ENCODE measurements around the gene TMEM167B. TPM values are rescaled to one million over a fixed set of nuclear protein-coding genes. Genes with fewer than 3 reads are reported as not detected.

The TMEM167B gene
- total RNA-seq, 1 experiment from 2014 or later: 26.4 TPM

DNA sequence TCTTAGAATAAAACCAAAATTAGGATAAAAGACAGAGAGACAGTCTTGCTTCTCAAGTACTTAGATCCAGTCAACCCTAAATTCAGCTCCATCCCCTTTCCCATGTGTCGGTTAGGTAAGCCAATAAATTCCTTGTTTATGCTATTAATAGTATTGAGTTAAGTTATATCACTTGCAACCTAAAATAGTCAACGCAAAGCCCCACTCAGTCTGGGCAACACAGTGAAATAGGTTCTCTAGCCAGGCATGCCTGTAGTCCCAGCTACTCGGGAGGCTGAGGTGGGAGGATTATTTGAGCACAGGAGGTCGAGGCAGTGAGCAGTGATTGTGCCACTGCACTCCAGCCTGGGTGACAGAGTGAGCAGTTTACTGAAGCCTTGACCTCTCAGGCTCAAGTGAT, 29.4 kb upstream of the TMEM167B start:
- intact Hi-C loops (cut with micrococcal nuclease; ENCODE audit: unreplicated experiment): no loop called here
- POLR2A ChIA-PET (ENCODE audit: low non-redundant PET): no interaction called here
- no peak overlapping the region for H3K27ac ChIP-seq (ENCODE audit: low read depth, low read length, poor library complexity, severe bottlenecking)
- H3K4me3 ChIP-seq (ENCODE audit: low read depth, low read length, poor library complexity, severe bottlenecking): no peak overlapping the region
- BruUV-seq (replicated peaks): no TSS peak
- H3K36me3 ChIP-seq (ENCODE audit: insufficient read depth, low read length, poor library complexity, severe bottlenecking): peaks cover 24% of the 10 kb centered on the region
- no peak for DNase-seq (ENCODE audit: low spot score)
- CTCF ChIA-PET: no interaction called here
- no peaks in the 10 kb centered on the region for H3K27me3 ChIP-seq (replicated peaks; ENCODE audit: insufficient read depth, low read depth, low read length, poor library complexity)
- no peaks in the 10 kb centered on the region for H3K4me1 ChIP-seq (ENCODE audit: insufficient read depth, low read length, poor library complexity, severe bottlenecking)
- TF ChIP-seq, protein P1, sequence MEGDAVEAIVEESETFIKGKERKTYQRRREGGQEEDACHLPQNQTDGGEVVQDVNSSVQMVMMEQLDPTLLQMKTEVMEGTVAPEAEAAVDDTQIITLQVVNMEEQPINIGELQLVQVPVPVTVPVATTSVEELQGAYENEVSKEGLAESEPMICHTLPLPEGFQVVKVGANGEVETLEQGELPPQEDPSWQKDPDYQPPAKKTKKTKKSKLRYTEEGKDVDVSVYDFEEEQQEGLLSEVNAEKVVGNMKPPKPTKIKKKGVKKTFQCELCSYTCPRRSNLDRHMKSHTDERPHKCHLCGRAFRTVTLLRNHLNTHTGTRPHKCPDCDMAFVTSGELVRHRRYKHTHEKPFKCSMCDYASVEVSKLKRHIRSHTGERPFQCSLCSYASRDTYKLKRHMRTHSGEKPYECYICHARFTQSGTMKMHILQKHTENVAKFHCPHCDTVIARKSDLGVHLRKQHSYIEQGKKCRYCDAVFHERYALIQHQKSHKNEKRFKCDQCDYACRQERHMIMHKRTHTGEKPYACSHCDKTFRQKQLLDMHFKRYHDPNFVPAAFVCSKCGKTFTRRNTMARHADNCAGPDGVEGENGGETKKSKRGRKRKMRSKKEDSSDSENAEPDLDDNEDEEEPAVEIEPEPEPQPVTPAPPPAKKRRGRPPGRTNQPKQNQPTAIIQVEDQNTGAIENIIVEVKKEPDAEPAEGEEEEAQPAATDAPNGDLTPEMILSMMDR (conservative IDR thresholded peaks at IDR 0.05; ENCODE audit: low read depth, low read length): no peak
- no peak for TF ChIP-seq EZH2 (IDR thresholded peaks at IDR 0.05; ENCODE audit: borderline replicate concordance, low read depth, low read length, poor library complexity, severe bottlenecking)
- no peaks in the 10 kb centered on the region for H3K9me3 ChIP-seq (ENCODE audit: low read depth, low read length, poor library complexity, severe bottlenecking)

DNA sequence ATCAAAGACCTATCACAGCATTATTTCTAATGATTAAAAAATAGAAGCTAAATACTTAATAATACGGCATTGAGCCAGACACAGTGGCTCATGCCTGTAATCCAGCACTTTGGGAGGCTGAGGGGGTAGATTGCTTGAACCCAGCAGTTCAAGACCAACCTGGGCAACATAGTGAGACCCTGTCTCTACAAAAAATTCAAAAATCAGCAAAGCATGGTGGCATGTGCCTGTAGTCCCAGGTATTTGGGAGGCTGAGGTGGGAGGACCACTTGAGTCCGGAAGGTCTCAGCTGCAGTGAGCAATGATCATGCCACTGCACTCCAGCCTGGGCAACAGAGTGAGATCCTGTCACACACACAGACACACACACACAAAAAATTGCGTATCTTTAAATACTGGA, 25.4 kb upstream of the TMEM167B start:
- BruUV-seq (replicated peaks): no TSS peak
- ChIA-PET POLR2A (ENCODE audit: low non-redundant PET) (no interaction called here), CTCF (interaction anchor here (0.7 kb wide), 1 partner anchor 83 kb away, joined by 4 read pairs; no protein-coding TSS in a partner anchor)
- no peak for DNase-seq (ENCODE audit: low spot score)
- TF ChIP-seq, protein P1 (conservative IDR thresholded peaks at IDR 0.05; ENCODE audit: low read depth, low read length): no peak
- TF ChIP-seq EZH2 (IDR thresholded peaks at IDR 0.05; ENCODE audit: borderline replicate concordance, low read depth, low read length, poor library complexity, severe bottlenecking): no peak
- Histone ChIP-seq H3K9me3 (ENCODE audit: low read depth, low read length, poor library complexity, severe bottlenecking) (no peaks in the 10 kb centered on the region), H3K27me3 (replicated peaks; ENCODE audit: insufficient read depth, low read depth, low read length, poor library complexity) (no peaks in the 10 kb centered on the region), H3K36me3 (ENCODE audit: insufficient read depth, low read length, poor library complexity, severe bottlenecking) (peaks cover 34% of the 10 kb centered on the region), H3K4me3 (ENCODE audit: low read depth, low read length, poor library complexity, severe bottlenecking) (no peak overlapping the region), H3K4me1 (ENCODE audit: insufficient read depth, low read length, poor library complexity, severe bottlenecking) (no peaks in the 10 kb centered on the region), H3K27ac (ENCODE audit: low read depth, low read length, poor library complexity, severe bottlenecking) (no peak overlapping the region)
- intact Hi-C loops (cut with micrococcal nuclease; ENCODE audit: unreplicated experiment): no loop called here

DNA sequence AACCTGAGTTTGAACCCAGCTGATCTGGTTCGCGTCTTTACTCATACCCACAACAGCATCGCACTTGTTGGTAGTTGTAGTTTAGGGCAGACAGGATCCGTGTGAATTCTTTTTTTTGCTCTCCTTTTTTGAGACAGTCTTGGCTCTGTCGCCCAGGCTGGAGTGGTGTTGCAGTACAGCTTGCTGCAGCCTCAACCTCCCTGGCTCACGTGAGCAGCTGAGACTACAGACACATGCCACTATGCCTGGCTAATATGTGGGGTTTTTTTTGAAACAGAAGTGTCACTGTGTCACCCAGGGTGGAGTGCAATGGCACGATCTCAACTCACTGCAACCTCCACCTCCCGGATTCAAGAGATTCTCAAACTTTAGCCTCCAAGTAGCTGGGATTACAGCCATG, 22.7 kb upstream of the TMEM167B start:
- no peak overlapping the region for H3K4me3 ChIP-seq (ENCODE audit: low read depth, low read length, poor library complexity, severe bottlenecking)
- no TSS peak for BruUV-seq (replicated peaks)
- intact Hi-C loops (cut with micrococcal nuclease; ENCODE audit: unreplicated experiment): no loop called here
- no peaks in the 10 kb centered on the region for H3K27me3 ChIP-seq (replicated peaks; ENCODE audit: insufficient read depth, low read depth, low read length, poor library complexity)
- no peaks in the 10 kb centered on the region for H3K9me3 ChIP-seq (ENCODE audit: low read depth, low read length, poor library complexity, severe bottlenecking)
- H3K4me1 ChIP-seq (ENCODE audit: insufficient read depth, low read length, poor library complexity, severe bottlenecking): no peaks in the 10 kb centered on the region
- ChIA-PET CTCF (no interaction called here), POLR2A (ENCODE audit: low non-redundant PET) (no interaction called here)
- TF ChIP-seq, protein P1 (conservative IDR thresholded peaks at IDR 0.05; ENCODE audit: low read depth, low read length): no peak
- TF ChIP-seq EZH2 (IDR thresholded peaks at IDR 0.05; ENCODE audit: borderline replicate concordance, low read depth, low read length, poor library complexity, severe bottlenecking): no peak
- H3K27ac ChIP-seq (ENCODE audit: low read depth, low read length, poor library complexity, severe bottlenecking): no peak overlapping the region
- DNase-seq (ENCODE audit: low spot score): no peak
- peaks cover 30% of the 10 kb centered on the region for H3K36me3 ChIP-seq (ENCODE audit: insufficient read depth, low read length, poor library complexity, severe bottlenecking)
